Measurements from ENCODE around the gene HSPA1B.

DNA sequence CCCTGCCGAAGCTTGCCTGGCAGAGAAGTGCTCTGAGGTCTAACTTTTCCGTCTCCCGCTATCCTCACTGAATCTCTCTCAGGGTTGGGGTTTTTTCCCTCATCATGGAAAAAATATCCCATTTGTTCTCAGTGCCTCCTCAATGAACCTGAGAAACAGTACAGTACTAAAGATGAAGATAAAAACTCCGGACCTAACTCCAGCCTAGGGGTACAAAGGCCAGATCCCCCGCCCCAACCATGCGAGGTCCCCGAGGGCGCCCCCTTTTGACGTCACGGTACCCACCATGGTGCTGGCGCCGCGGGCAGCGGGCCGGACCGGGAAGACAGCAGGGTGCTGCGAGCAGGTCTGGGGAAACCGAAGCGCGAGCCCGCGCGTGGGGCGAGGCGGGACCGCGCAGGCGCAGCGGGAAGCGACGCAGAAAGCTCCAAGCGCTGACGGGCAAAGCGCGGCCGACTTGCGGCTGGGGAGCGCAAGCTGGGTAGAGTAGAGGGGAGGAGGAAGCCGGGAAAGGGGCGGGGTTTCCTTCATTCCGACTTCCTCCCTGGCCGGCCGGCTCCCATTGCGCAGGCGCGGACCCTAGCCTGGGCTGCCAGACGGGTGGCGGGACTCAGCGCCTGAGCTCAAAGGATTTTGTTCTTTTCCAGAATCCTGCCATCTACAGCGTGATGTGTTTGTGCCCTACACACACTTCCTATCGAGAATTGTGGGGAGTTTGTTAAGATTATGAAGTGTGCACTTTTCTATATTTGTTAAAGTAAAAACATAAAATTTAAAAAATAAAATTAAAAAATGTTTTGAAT, 20.9 kb upstream of the HSPA1B start, which contains the start of gene LSM2:
- TF ChIP-seq, protein P1, sequence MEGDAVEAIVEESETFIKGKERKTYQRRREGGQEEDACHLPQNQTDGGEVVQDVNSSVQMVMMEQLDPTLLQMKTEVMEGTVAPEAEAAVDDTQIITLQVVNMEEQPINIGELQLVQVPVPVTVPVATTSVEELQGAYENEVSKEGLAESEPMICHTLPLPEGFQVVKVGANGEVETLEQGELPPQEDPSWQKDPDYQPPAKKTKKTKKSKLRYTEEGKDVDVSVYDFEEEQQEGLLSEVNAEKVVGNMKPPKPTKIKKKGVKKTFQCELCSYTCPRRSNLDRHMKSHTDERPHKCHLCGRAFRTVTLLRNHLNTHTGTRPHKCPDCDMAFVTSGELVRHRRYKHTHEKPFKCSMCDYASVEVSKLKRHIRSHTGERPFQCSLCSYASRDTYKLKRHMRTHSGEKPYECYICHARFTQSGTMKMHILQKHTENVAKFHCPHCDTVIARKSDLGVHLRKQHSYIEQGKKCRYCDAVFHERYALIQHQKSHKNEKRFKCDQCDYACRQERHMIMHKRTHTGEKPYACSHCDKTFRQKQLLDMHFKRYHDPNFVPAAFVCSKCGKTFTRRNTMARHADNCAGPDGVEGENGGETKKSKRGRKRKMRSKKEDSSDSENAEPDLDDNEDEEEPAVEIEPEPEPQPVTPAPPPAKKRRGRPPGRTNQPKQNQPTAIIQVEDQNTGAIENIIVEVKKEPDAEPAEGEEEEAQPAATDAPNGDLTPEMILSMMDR (IDR thresholded peaks at IDR 0.05) = peak in 3 of 4 donors; percentile 7 to 31 (median 26)
- peak; percentile 85 for TF ChIP-seq POLR2A (IDR thresholded peaks at IDR 0.05)

All from right lobe of liver (tissue), 4 donors.